Measurements from ENCODE around the gene RGL2. TPM values are rescaled to one million over a fixed set of nuclear protein-coding genes. Genes with fewer than 3 reads are reported as not detected.
A peak's percentile ranks its signal among the peaks of the same experiment; 100 is the strongest.

Gene RGL2
- total RNA-seq, 3 donors from 2014 or later = 38.9 to 151 (median 103) TPM

- intact Hi-C loops (cut with DNase I; ENCODE audit: low total_unique reads) = no loop called here
- peak; percentile 62 to 70 for DNase-seq (ENCODE audit: low spot score in 2 of 2)
- Histone ChIP-seq H3K27me3 (no peaks in the 10 kb centered on the region), H3K4me1 (peaks cover 4 to 39% of the 10 kb centered on the region in 2 donors), H3K27ac (peak within 1 kb of the TSS; percentile 98), H3K4me3 (peak within 1 kb of the TSS; percentile 62 to 82 (median 80)), H3K9me3 (no peaks in the 10 kb centered on the region), H3K36me3 (no peaks in the 10 kb centered on the region)
- TF ChIP-seq POLR2AphosphoS5 (IDR thresholded peaks at IDR 0.05) (peak; percentile 81 to 91 (median 88)), CTCF (IDR thresholded peaks at IDR 0.05) (peak in 1 of 3 donors; percentile 8), POLR2A (IDR thresholded peaks at IDR 0.05) (peak; percentile 35)
These were observed 15.2 kb upstream of the RGL2 start, which contains the start of gene TAPBP for GRCh38 chr6:33313709-33314514. Gene TAPBP (minus strand): TSS chr6:33314078. CDS start chr6:33314041, 37 bp downstream.

- no peaks in the 10 kb centered on the region for H3K9me3 ChIP-seq
- H3K4me3 ChIP-seq = peak overlapping the region; percentile 62 to 82 (median 80)
- no peaks in the 10 kb centered on the region for H3K27me3 ChIP-seq
- peaks cover 4 to 32% of the 10 kb centered on the region in 2 donors for H3K4me1 ChIP-seq
- intact Hi-C loops (cut with DNase I; ENCODE audit: low total_unique reads) = no loop called here
- TF ChIP-seq POLR2AphosphoS5 (IDR thresholded peaks at IDR 0.05) (peak in 1 of 3 donors; percentile 10), CTCF (IDR thresholded peaks at IDR 0.05) (no peak), POLR2A (IDR thresholded peaks at IDR 0.05) (no peak)
- no peaks in the 10 kb centered on the region for H3K36me3 ChIP-seq
- DNase-seq (ENCODE audit: low spot score in 2 of 2) = no peak
- peak overlapping the region; percentile 98 for H3K27ac ChIP-seq
These were observed 14.5 kb upstream of the RGL2 start for GRCh38 chr6:33313105-33313708.

- DNase-seq (ENCODE audit: low spot score in 2 of 2) = peak; percentile 76 to 87
- no peaks in the 10 kb centered on the region for H3K9me3 ChIP-seq
- H3K27me3 ChIP-seq = no peaks in the 10 kb centered on the region
- TF ChIP-seq POLR2AphosphoS5 (IDR thresholded peaks at IDR 0.05) (no peak), CTCF (IDR thresholded peaks at IDR 0.05) (no peak), POLR2A (IDR thresholded peaks at IDR 0.05) (no peak)
- H3K4me1 ChIP-seq = peaks cover 4 to 32% of the 10 kb centered on the region in 2 donors
- H3K27ac ChIP-seq = peak overlapping the region; percentile 98
- peak overlapping the region; percentile 62 to 82 (median 80) for H3K4me3 ChIP-seq
- intact Hi-C loops (cut with DNase I; ENCODE audit: low total_unique reads) = no loop called here
- no peaks in the 10 kb centered on the region for H3K36me3 ChIP-seq
These were observed 13.8 kb upstream of the RGL2 start for GRCh38 chr6:33312361-33313104.

- Histone ChIP-seq H3K36me3 (no peaks in the 10 kb centered on the region), H3K4me3 (no peak overlapping the region), H3K27me3 (no peaks in the 10 kb centered on the region), H3K9me3 (no peaks in the 10 kb centered on the region), H3K4me1 (no peaks in the 10 kb centered on the region), H3K27ac (no peak overlapping the region)
- no peak for DNase-seq (ENCODE audit: low spot score in 2 of 2)
- intact Hi-C loops (cut with DNase I; ENCODE audit: low total_unique reads) = no loop called here
- TF ChIP-seq POLR2AphosphoS5 (IDR thresholded peaks at IDR 0.05) = no peak
- no peak for TF ChIP-seq POLR2A (IDR thresholded peaks at IDR 0.05)
- no peak for TF ChIP-seq CTCF (IDR thresholded peaks at IDR 0.05)
These were observed 7.6 kb upstream of the RGL2 start for GRCh38 chr6:33306356-33306755.

Data from breast epithelium (tissue), 4 donors.